GM15510 (cell line): ENCODE data around the gene MATCAP1.

ENCODE experiments used
- POLR2A ChIP-seq: IDR thresholded peaks from 3 replicates; pipeline ENCODE4 v1.6.1; 2011; ENCODE audit warnings: borderline replicate concordance; ENCODE audit not compliant: insufficient read length; ENCODE audit errors: extremely low read depth

MATCAP1 gene

DNA sequence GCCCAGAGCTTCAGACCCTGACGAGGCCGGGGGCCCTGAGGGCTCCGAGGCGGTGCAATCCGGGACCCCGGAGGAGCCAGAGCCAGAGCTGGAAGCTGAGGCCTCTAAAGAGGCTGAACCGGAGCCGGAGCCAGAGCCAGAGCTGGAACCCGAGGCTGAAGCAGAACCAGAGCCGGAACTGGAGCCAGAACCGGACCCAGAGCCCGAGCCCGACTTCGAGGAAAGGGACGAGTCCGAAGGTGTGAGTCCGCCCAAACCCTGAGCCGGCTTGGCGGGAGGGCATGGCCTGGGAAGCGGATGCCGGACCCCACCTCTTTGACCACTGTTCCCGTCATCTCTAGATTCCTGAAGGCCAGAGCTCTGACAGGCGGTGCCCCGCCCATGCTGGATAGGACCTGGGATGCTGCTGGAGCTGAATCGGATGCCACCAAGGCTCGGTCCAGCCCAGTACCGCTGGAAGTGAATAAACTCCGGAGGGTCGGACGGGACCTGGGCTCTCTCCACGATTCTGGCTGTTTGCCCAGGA is 9.0 kb downstream of the MATCAP1 start:
- TF ChIP-seq POLR2A = no peak

DNA sequence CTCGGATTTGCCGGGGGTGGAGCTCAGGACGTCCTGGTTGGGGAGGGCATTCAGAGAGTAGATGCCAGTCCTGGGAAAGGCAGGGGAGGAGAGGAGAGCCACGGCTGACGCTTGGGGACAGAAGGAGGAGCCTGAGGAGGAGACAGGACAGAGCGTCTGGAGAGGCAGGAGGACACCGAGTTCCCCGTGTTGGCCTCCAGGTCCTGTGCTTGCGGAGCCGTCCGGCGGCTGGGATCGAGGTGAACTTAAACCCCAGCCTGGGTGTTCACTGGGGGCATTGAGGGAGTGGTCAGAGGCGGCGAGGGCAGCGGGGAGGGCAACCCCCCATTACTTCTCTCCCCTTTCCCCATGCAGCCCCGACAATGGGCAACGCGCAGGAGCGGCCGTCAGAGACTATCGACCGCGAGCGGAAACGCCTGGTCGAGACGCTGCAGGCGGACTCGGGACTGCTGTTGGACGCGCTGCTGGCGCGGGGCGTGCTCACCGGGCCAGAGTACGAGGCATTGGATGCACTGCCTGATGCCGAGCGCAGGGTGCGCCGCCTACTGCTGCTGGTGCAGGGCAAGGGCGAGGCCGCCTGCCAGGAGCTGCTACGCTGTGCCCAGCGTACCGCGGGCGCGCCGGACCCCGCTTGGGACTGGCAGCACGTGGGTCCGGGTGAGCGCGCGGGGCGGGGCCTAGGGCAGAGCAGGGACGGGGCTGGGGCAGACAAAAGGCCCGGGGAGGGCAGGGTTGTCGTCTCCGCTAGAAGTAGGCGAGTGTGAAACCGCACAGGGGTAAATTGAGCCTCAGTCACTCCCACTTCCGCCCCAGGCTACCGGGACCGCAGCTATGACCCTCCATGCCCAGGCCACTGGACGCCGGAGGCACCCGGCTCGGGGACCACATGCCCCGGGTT is 9.7 kb downstream of the MATCAP1 start:
- peak; percentile 42 for TF ChIP-seq POLR2A

DNA sequence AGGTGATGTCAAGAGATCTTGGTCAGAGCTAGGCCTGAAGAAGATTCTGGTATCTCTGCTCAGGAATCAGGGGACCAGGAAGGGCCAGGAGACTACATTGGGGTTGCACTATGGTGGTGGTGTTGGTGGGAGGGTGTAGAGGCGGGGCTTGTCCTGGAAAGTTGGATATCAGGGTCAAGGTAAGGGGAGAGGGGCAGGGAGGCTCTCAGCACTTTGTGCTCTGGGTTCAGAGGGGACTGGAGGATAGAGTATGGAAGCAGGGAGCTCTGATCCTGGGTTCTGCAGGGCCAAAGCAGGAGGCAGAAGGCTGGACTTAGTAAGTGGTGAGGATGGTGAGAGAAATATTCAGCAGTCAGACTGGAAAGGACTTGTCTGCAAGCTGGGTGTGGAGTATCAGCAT is 10.4 kb downstream of the MATCAP1 start:
- no peak for TF ChIP-seq POLR2A

DNA sequence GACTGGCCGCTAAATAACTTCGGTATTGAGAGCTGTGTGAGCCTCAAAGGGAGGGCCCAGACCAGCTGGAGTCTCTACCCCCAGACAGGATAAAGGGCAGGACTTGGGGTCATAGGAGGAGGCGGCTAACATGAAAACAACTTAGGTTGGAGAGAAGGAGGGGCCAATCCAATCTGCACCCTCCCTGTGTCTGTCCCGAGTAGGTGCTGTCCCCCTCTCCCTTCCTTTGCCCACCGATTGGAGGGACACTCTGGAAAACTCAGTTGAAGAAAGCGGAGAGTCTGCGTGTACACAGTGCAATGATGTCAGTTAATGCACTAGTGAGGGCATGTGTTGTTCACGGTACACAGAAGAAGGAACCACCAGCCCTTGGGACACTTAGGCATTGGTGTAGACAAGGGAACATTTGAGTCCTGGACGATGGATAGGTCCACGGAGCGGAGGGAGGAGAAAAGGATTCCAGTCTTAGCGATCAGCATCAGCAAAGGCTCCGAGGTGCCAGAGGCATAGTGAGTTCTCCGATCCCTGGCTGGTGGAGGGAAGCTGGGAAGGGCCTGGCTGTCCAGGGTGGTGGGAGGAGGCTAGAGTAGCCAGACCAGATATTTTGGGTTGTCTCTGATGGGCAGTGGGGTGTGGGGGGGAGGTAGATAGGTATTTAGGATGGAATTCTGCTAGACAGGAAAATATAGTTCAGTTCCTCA is 12.7 kb downstream of the MATCAP1 start:
- no peak for TF ChIP-seq POLR2A

DNA sequence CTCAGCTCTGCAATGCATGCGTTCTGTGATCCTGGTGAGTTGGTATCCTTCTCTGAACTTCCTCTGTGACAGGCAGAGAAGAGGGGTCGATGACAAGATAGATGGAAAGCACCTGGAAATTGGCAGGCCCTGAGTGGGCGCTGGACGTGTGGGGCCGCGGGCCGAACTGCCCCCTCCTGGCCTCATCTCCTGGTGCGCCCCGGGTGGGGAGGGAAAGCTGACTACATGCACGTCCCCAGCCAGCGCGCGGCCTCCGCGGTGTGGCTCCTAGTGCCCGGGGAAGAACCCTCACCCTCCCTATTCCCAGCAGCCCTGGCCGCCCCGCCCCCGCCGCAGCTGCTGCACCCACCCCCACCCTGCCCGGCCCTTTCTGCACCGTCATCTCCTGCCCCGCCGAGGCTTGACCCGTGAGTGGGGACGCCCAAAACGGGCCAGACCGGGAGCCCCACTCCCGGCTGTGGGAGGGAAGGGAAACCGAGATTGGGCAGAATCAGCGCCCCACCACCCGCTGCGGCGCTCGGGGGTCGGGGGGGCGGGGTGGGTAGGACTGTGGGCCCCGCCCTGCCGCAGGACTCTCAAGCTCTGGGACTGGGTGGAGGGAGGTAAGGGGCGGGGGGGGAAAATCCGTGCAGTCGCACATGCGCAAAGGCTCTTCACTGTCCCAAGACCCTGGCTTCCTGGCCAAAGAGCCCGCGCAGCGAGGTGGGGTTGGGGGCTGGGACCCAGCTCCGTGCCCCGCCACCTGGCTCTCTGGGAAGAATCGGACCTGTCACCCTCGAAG is 13.4 kb downstream of the MATCAP1 start, which contains the start of gene NOL3:
TSS of gene NOL3 (plus strand) at position 371 of the 781 bp plus-strand sequence.
- TF ChIP-seq POLR2A = no peak

DNA sequence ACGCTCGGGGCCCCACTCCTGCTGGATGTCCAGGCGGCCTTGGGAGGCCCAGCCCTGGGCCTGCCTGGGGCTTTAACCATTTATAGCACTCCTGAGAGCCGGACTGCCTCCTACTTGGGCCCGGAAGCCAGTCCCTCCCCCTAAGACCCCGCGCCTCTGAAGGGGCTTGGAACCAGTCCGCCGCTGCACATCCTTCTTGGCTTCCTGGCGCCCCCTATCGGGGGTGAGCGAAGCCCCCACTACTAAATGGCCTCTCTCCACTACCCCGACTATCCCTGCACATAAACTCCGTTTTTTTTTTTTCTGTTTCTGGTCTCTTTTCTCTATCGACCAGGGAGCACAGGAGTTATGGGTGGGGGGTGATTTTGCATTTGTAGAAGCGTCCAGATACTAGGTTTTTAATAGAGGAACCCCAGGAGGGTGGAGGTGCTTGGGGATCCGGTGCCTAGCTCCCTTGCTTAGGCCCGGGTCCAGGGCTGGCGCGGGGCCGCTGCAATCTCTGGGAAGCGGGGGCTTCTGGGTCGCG is 14.1 kb downstream of the MATCAP1 start:
- TF ChIP-seq POLR2A = no peak

DNA sequence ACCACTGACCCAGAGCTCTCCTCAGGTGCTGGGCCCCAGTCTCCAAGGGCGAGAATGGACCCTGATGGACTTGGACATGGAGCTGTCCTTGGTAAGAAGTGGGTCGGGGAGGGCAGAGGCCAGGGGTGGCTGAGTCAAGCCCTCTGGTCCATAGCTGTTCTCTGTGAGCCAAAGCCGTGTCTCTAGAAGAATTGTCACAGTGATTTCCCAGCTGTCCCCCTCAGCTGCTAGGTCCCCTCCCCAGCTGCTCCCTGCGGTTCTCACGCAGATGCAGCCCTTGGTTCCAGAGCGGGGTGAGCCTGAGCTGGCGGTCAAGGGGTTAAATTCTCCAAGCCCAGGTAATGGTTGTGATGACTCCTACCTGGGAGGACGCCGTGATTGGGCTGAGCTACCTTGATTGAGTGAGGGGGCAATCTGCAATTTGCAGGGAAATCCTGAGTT is 14.7 kb downstream of the MATCAP1 start:
- no peak for TF ChIP-seq POLR2A

DNA sequence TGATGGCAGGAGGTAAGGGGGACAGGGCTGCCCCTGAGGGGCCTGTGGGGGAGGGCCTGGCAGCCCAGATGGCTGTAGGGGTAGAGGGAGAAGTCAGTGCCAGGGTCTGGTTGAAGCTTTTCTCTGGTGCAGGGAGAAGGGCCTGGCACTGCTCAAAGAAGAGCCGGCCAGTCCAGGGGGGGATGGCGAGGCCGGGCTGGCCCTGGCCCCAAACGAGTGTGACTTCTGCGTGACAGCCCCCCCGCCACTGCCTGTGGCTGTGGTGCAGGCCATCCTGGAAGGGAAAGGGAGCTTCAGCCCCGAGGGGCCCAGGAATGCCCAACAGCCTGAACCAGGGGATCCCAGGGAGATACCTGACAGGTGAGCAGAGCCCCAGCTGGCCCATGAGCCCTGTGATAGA is 16.2 kb downstream of the MATCAP1 start:
- TF ChIP-seq POLR2A = no peak

DNA sequence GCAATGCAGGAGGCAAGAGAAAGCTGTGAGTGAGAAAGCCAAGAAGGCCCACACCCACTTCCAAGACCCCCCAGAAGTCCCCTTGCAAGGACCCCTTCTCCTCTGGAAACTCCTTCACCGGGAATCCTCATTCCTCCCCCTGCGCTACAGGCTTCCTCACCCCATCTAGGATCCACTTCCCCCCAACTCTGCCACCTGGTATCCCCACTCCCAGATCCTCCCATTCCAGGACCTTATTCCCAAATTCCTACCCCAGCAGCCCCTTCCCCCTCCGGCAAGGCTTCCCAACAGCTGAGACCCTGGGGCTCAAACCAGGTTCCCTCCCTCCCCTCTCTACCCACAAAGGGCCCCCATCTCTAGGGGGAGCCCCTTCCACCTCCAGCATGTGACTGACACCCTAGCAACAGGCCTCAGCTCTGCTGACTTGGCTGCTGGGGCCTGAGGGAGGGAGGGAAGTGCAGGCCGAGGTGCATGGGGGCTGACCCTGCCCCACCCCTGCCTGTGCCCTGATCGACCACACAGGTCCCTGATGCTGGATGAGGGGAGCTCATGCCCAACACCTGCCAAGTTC is 17.1 kb downstream of the MATCAP1 start:
- TF ChIP-seq POLR2A = no peak

DNA sequence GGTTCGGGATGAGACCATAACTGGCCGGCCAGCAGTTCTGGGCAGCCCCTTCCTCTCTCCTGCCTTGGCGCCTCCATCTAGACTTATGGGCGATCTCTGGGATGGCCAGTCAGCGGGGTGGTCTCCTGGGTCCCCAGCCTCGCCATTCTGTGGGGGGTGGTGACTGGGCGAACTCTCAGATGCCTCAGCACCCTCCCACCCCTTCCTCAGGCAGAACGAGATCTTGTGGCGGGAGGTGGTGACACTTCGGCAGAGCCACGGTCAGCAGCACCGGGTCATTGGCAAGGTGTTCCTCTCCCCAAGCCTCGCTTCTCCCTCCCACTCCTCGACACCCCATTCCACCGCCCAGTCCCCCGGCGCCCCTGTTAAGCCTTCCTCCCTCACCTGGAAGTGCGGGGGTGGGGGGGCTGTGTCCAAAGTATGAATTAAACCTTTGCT is 17.6 kb downstream of the MATCAP1 start:
- TF ChIP-seq POLR2A = no peak

DNA sequence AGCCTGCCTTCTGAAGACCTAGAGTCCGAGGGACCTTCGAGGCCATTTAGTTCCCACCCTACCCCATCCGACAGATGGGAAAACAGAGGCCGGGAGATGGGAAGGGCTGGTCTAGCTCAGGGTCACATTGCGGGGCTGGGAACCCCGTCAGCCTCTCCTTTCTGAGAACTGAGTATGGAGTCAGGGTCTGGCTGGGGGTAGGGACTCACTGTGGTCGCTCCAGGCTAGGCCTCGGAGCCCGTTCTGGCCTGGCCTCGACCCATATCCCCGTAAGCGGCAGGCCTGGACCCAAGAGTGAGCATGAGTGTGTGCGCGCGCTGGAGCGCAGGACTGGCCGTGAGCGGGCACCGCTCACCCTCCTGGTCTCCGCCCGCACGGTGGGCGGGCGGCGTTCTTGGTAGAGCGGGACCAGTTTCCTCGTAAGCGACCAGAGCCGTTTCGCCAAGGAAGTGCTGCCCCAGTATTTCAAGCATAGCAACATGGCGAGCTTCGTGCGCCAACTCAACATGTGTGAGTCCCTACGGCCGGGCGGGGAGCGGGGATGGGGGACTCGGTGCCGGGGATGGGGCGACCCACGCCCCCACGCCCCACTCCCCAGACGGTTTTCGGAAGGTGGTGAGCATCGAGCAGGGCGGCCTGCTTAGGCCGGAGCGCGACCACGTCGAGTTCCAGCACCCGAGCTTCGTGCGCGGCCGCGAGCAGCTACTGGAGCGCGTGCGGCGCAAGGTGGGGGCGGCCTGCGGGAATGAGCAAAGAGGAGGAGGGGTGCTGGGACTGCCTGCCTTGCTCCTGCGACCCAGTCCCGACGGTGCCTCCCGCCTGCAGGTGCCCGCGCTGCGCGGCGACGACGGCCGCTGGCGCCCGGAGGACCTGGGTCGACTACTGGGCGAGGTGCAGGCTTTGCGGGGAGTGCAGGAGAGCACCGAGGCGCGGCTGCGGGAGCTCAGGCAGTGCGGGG is 18.4 kb downstream of the MATCAP1 start:
- TF ChIP-seq POLR2A = no peak

DNA sequence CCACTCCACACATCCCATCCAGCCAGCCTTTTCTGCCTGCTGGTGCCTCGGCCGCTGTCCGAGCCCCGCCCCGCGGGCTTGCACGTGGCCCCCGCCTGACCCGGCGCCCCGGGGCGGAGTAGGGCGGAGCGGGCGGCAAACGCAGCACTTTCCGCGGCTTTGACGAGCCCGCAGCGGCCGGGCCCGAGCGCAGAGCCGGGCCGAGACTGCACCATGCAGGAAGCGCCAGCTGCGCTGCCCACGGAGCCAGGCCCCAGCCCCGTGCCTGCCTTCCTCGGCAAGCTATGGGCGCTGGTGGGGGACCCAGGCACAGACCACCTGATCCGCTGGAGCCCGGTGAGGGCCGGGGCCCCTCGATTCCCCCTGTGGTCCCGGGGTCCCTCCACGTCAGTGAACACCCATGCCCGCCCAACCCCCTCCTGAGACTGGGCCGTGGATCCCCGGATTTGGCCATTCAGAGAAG is 19.1 kb downstream of the MATCAP1 start, which contains the start of gene HSF4:
TSS of gene HSF4 (plus strand) at position 147 of the 463 bp plus-strand sequence. CDS start at position 214, 67 bp downstream.
- TF ChIP-seq POLR2A = no peak

DNA sequence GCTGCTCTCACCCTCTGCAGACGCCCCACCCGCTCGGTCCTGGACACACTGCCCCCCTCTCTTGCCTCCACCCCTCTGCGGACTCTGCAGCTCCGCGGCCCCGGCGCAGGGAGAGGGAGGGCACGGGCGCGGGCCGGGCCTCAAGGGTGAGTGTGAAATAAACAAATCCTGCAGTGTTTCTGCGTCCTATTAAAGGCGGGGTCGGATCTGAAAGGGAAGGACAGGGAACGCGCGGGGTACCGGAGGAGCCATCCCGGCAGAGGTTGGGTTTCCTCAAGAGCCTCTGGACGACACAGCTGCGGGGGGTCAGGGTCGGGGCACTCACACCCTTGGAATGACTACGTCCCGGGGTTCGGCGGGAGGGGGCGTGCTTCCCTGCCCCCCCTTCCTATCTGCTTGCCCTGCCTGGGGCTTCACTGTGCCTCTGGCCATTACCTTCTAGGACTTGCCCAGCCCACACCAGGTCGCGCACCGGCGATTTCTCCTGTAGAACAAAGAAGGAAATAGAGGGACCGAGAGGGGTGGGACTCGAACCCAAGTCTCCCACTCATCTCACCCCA is 19.7 kb downstream of the MATCAP1 start:
- TF ChIP-seq POLR2A = no peak
